Stimulated activated CD8-positive, alpha-beta memory T cell treated with anti-CD3 and anti-CD28 coated beads, Interleukin-2, amount 100 ng/mL, for 1 hour (primary cell): ENCODE measurements around the gene TBCA.
"Not testable (repeated sequence)": the region's sequence is repeated elsewhere in the genome, so short reads cannot be mapped to it uniquely, and the experiment has no call there.

Experiments used
- DNase-seq, 2 donors: peaks; one replicate each; pipeline ENCODE4 v3.0.0-alpha.2; 2020; ENCODE audit warnings: low read depth in 2 of 2

TBCA gene

GRCh38 chr5:77709993-77710685, 66.0 kb downstream of the TBCA start:
- no peak for DNase-seq

GRCh38 chr5:77709340-77709739, 66.8 kb downstream of the TBCA start:
- DNase-seq: no peak

- DNase-seq: no peak
Observed at GRCh38 chr5:77707791-77708190, 68.3 kb downstream of the TBCA start.

- not testable (repeated sequence) for DNase-seq
Observed at GRCh38 chr5:77699569-77699968, 76.6 kb downstream of the TBCA start.

GRCh38 chr5:77698920-77699319, 77.2 kb downstream of the TBCA start:
- no peak for DNase-seq

GRCh38 chr5:77697692-77698091, 78.4 kb downstream of the TBCA start:
- DNase-seq: no peak

GRCh38 chr5:77696120-77696519, 80.0 kb downstream of the TBCA start:
- no peak for DNase-seq

- no peak for DNase-seq
Observed at GRCh38 chr5:77693913-77694312, 82.2 kb downstream of the TBCA start.

- DNase-seq: no peak
Observed at GRCh38 chr5:77683171-77683732, 92.9 kb downstream of the TBCA start.

GRCh38 chr5:77670526-77670925, 105.6 kb downstream of the TBCA start:
- DNase-seq: no peak

- no peak for DNase-seq
Observed at GRCh38 chr5:77669677-77670076, 106.5 kb downstream of the TBCA start.

GRCh38 chr5:77663090-77663863, 112.9 kb downstream of the TBCA start:
- no peak for DNase-seq

- DNase-seq: no peak
Observed at GRCh38 chr5:77662635-77663034, 113.5 kb downstream of the TBCA start.

- DNase-seq: no peak
Observed at GRCh38 chr5:77658662-77659061, 117.5 kb downstream of the TBCA start.

GRCh38 chr5:77651343-77651742, 124.8 kb downstream of the TBCA start:
- DNase-seq: no peak

GRCh38 chr5:77650686-77651085, 125.5 kb downstream of the TBCA start:
- no peak for DNase-seq

- DNase-seq: no peak
Observed at GRCh38 chr5:77649776-77650175, 126.4 kb downstream of the TBCA start.

- DNase-seq: no peak
Observed at GRCh38 chr5:77645995-77646639, 130.0 kb downstream of the TBCA start.

- DNase-seq: no peak
Observed at GRCh38 chr5:77645158-77645994, 130.8 kb downstream of the TBCA start.

GRCh38 chr5:77644371-77645157, 131.6 kb downstream of the TBCA start:
- no peak for DNase-seq
